Ecto neural progenitor cell (in vitro differentiated cells): ENCODE results near the gene PPEF1.

Experiments used
- DNase-seq: peaks from one replicate; pipeline ENCODE4 v3.0.0-alpha.2; 2018; ENCODE audit warnings: low spot score

PPEF1 gene, protein sequence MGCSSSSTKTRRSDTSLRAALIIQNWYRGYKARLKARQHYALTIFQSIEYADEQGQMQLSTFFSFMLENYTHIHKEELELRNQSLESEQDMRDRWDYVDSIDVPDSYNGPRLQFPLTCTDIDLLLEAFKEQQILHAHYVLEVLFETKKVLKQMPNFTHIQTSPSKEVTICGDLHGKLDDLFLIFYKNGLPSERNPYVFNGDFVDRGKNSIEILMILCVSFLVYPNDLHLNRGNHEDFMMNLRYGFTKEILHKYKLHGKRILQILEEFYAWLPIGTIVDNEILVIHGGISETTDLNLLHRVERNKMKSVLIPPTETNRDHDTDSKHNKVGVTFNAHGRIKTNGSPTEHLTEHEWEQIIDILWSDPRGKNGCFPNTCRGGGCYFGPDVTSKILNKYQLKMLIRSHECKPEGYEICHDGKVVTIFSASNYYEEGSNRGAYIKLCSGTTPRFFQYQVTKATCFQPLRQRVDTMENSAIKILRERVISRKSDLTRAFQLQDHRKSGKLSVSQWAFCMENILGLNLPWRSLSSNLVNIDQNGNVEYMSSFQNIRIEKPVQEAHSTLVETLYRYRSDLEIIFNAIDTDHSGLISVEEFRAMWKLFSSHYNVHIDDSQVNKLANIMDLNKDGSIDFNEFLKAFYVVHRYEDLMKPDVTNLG

DNA sequence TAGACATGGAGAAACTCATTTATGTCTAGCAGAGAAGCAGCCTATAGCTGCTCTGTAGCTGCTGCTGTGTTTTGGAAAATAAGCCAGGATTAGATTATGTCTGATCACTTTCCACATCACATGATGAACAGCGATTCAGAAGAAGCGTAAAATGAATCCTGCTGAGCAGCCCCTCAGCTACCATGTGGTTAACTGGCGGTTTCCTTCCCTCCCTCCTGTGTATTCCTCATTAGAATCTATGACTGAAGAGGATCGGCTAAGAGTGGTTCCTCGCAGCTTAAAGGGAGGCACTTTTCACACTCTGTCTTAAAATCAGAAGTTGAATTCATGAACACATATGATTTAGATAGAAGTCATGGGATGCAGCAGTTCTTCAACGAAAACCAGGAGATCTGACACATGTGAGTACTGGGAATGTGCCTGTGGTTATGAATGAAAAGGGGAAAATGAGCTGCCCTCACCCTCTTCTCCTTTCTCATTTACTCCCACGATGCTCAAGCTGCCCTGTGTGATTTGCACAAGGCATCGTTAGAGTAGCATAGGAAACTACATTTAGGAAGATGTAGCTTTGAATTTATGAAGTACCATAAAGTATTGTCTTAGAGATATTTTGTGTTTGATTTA is at the start of gene PPEF1:
Gene PPEF1, plus strand, starts transcription at position 220 of the 624 bp plus-strand sequence. Its CDS starts 136 bp downstream, at position 356.
- DNase-seq = no peak

DNA sequence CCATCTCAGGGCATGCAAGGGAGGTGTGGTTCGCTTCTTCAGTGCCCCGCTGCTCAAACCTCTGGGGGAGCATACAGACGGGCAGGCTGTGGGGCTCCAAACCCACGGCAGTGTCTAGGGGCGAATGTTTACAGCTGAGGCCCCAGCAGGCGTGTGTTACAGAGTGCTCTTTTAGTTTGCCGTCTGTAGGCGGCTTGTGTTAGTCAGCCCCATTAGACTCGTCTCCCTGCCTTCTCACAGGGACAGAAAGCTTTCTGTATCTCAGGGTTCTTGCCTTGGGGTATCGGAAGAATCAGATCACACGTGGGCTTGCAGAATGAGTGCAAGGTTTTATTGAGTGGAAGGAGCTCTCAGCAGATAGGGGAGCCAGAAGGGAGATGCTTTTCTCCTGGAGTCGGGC is 46.2 kb upstream of the PPEF1 start:
- DNase-seq = no peak

DNA sequence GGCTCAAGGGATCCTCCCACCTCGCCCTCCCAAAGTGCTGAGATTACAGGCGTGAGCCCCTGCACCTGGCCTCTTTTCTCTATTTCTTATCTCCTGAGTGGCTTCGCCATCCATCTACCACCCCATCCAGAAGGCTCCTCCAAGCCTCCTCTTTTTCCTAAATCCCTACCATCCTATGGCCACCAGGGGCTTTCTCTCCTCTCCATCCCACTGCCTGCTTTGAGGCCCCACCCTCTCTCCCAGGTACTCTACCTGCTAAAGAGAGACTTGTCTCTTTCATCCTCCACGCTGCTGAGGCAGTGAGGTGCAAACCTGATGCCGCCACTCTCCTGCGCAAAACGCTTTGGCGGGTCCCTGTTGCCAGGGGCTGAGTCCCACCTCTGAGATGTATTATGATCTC is 42.5 kb upstream of the PPEF1 start:
- no peak for DNase-seq

GRCh38 chrX:18666614-18667013 is 40.8 kb upstream of the PPEF1 start:
- DNase-seq = no peak

DNA sequence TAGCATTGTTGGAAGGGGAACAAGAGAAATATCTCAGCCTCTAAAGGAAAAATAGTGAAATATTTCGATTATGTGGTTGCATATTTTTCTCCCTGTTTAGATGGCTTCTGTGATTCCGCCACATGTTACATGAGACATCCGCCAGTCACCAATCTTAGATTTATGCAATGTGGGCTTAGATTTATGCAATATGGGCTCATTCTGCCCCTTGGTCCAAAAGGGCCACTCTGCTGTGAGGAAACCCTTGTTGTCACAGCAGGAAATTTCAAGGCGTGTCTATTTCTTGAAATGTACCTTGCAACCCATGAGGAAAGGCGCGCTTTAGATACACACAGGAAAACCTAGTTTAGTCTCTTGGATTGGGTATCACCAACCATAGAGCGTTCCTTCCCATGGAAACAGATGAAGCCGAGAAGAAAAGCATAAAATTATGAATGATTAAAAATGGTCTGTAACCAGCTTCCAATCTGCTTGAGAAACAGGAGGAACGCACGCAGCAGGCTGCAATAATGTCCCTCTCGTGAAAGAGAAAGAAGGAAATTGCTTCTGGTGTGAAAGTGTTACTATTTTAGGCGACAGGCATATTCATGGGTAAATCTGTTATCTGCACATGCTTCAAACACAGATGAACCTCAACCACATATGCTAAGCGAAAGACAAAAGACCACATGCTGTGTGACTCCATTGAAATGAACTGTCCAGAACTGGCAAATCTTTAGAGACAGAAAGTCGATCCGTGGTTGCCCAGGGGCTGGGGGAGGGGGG is 39.2 kb upstream of the PPEF1 start:
- no peak for DNase-seq

DNA sequence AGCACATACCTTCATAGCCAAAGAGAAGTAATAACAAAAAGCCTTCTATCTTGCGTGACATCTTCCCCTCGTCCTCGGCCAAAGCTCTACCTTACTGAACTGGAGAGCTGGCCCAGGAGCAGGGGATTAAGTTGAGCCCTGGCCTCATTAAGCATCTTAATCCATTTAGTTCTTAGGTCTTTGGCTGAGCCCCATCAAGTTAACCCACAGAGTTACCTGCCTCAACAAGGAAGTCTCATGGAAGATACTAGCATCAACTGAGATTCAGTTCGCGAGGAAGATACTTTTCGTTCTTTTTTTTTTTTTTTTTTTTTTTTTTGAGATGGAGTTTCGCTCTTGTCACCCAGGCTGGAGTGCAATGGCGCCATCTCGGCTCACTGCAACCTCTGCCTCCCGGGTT is 35.4 kb upstream of the PPEF1 start, which contains the start of gene RS1:
Gene RS1, minus strand, starts transcription at position 101 of the 400 bp plus-strand sequence. Its CDS starts 40 bp downstream, at position 61.
- DNase-seq = no peak

DNA sequence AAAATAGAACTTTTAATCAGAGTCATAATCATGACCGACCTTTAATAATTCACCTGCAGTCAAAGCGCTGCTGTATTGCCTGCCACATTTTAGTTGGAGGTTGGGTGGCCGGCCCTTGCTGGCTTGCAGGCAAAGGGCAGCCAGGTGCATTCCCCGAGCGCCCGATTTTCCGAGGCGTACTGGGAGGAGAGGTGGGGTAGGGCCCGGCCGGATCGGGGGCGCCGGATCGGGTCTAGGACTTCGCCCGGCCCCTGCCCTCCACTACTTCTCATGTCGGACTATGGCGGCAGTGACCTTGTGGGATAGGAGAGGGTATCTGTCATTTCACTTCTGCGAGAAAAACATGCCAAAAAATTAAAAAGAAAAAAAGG is 33.0 kb upstream of the PPEF1 start:
- peak; percentile 51 for DNase-seq

DNA sequence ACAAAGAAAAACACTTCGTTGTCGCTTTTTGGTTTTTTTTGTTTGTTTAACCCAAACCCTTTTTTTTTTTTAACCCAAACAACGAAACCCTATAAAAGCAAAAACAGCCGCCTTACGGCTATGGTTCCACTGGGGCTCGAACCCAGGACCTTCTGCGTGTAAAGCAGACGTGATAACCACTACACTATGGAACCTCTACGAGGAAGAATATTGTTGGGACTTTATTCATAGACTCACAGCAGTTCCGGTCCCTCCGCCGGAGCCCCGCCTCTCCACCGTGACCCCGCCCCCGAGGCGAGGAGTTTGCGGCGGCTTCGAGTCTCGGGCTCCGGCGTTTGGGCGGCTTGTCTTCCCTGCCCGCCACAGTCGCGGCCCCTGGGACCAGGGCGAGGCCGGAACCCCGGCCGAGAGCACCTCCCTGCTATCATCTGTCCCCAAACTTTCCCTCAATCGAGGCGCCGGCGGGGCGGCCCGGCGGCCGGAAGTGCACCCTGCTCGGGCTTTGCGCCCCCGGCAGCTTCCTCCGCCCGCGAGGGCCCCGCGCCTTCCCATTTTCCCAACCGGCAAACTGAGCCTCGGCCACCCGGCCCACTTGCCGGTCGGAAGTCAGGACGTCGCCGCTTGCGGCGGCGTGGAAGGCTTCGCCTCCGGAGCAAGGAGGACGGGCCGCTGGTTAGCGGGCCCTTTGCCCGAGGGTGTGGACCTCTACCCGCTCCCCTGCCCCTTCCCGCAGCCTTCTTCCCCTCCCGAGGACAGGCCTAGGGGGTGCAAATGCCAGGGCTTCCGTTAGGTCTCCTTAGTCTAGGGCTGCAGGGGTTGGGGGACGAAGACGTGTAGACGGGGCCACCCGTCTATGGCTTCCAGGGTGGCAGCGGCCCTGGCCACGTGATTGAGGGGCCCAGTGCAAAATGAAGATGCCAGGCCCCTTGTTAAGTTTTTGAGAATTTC is 32.4 kb upstream of the PPEF1 start:
- DNase-seq = peak; percentile 85

- no peak for DNase-seq
Observed at GRCh38 chrX:18676050-18676449, 31.4 kb upstream of the PPEF1 start.

- peak; percentile 52 for DNase-seq
Observed at GRCh38 chrX:18676470-18676869, 31.0 kb upstream of the PPEF1 start.

GRCh38 chrX:18677161-18677869 is 30.1 kb upstream of the PPEF1 start:
- DNase-seq = no peak

DNA sequence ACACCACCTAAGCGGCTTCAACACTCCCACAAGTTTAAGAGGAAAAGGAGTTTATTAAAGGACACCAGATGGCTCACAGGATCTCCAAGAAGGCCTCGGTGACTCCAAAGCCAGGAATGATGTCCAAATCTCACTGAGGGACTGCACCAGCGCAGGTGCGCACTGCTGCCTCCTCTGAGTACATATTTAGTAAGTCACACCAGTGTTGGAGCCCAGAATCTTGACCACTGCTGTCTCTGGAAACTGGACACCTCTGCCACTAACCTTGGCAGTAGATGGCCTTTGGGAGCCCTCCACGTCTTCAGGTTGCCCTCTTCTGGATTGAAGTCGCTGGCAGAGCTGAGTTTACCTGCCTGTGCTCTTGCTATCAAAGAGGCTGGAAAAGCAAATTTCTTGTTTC is 25.4 kb upstream of the PPEF1 start:
- DNase-seq = no peak

- no peak for DNase-seq
Observed at GRCh38 chrX:18682979-18683387, 24.5 kb upstream of the PPEF1 start.

DNA sequence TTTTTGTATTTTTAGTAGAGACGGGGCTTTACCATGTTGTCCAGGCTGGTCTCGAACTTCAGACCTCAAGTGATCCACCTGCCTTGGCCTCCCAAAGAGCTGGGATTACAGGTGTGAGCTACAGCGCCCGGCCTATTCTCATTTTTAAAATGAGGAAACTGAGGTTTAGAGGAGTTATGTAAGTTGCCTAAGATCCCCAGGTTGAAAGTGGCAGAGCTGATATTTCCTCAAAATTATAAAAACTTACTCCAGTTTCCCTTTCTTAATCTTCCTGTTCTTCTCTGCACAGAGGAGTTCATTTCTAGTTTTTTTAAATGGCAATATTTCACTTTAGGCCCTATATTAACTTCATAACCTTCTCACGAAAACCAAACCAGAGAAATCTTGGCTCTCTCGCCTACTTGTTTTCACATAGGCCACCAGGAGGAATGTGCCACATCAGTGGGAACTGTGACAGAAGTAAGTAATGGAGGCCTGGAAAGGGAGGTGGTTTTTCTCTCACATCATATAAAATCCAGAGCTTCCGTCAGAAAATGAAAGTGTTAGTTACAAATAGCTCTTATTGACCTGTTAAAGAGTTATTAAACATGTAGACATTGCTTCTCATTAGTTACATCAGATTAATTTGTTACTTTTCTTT is 19.5 kb upstream of the PPEF1 start:
- DNase-seq = no peak

GRCh38 chrX:18691431-18691830 is 16.0 kb upstream of the PPEF1 start:
- DNase-seq = no peak

- no peak for DNase-seq
Observed at GRCh38 chrX:18692541-18692940, 14.9 kb upstream of the PPEF1 start.

DNA sequence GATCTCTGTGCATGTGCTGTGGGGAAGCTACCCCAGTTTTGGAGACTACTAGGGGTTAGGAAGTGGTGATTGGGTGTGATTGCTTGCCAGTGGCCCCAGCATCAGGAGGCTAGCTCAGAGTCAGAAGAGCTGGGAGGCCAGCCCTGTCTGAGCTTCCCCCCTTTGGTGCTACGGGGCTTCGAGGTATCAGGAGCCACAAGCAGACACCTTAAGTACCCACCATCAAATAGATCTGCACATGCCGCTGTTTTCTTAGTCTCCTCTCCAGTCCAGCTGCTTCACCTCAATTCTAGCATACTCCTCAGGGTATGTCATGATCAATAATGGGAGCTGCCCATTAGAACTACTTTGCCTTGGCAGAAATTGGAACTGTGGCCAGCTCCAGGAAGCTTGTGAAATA is 10.8 kb upstream of the PPEF1 start:
- no peak for DNase-seq

DNA sequence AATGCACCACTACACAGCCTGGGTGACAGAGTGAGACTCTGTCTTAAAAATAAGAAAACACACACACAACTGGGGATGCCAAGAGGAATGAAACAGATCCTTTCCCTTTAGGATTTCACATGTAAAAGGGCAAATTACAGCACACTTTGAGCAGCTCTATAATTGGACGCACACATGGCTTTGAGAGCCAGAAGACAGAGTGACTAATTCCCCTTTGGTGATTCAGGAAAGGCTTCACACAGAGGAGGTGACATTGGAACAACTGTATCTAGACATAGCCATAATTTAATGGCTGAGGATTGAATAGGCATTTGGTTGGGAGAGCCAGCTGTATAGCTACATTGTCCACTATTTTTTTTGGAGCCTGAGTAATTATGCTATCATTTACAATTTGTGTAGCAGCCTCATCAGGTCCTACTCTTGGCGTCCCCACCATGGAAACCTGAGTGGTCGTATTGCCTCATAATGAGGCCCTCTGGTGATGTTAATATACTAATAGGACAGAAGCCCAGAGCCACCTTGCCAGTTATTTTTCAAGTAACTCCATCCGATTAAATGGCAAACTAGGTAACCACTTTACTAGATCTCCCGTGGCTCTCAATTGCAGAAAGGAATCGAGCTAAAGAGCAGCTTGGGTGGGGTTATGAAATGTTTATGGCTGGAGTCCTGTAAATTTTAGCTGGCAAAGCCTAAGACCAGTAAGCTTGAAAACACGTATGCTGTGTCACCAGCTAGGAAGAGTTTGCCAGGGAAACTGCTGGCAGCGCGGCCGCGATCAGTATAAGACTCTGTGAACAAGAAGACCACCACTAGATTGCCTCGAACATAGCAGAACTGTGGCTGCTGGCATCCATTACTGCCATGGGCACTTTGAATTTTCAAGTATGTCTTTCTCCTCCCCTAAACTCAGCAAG is 8.5 kb upstream of the PPEF1 start:
- no peak for DNase-seq
